GM18499 (cell line): Measurements from ENCODE around the gene PACSIN3.
A peak's percentile ranks its signal among the peaks of the same experiment; 100 is the strongest.

Source experiments
- ATAC-seq: cut with Tn5 transposase; IDR thresholded peaks from one replicate; pipeline ENCODE4 v1.9.1; 2021; ENCODE audit warnings: moderate number of reproducible peaks; ENCODE audit not compliant: insufficient read depth, unreplicated experiment

The PACSIN3 gene

DNA sequence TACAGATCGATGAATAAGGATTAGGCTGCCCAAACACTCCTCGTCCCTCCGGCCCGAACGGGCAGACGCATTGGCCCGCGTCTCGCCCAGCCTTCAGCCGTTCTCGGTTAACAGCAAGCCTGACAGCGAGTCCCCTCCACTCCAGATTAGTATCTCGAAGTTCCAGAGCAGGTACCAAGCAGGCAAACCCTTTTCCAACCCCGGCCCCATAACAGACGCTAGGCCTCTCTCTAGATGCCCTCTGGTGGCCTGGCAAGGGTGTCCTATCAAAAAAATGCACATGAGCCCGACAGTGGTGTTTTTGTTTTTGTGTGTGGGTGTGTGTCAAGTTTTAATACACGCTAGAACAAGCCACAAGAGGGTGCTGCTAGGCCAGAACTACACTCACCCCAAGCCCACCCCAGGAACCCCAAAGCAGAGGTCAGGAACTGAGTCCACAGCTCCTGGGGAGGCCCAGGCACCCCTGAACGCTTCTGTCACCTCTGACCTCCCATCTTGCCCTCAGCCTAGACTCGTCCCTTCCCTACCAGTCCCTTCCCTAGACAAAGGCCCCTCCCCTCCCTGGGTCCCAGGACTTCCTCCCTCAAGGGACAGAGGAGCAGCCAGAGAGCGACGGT is 8.9 kb downstream of the PACSIN3 start:
- ATAC-seq, result peak; percentile 19

DNA sequence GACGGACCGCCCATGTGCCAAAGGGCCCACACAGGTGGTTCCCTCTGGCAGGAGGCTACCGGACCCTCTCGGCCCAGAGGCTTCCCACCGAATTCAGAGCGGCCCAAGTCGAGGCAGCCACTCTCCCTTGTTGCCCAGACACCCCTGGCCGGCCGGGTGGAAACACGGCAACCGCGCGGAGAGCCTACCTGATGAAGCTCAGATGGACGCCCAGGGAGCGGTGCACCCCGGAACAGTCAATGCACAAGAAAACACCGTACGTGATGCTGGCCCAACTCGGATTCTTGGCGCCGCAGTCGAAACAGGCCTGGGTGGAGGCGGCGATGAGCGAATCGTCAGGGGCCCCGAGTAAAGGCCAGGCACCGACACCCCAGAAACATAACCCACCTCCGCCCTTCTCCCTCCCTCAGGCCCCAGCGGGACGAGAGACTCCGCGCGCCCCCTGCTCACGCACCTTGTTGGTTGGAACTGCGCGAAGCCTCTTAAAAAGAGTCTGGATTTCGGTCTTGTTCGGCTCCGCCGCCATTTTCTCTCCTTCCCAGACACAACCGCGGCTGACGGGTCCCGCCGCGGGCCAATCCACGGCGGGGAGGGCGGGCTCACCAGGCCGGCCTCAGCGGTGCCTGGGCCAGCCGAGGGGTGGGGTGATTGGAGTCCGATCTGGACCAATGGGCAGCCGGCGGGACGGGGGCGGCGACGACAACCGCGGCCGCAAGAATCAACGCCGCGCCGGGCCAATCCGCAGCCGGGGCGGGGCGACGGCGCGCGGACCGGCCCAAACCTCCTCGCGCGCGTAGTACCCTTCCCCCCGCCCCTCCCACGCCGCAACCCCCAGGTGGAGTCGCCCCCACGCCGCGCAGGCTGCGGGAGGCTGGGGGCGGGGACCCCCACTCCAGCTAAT is 9.7 kb downstream of the PACSIN3 start, which contains the start of gene ARFGAP2:
Gene ARFGAP2 (minus strand): TSS at position 552 of the 901 bp plus-strand sequence. CDS start 26 bp downstream, at position 526.
- peak; percentile 59 for ATAC-seq

DNA sequence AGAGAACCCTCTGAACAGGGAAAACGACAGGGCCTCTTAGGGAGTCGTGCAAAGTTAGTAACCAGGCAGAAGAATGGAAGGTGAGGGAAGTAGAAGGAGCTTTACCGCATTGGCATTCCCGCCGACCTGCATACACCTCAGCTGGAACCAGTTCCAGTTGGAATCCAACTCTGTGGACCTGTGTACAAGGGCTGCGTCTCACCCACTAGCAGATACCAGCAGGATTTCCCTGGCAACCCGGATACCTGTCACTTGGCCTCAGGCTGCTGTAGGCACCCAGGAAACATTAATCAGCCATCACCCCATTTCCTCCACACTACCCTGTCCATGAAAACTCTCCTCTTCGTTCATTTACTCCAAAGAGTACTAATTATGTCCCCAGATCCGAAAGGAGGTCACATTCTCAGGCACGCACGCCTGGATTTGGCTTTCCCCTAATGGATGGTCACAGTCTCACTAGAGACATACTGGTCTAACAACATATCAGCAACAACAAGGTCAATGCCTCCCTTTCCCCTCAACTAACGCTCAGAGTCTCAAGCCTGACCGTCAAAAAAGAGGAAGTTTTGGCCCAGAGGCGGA is 10.4 kb downstream of the PACSIN3 start:
- ATAC-seq, result no peak

DNA sequence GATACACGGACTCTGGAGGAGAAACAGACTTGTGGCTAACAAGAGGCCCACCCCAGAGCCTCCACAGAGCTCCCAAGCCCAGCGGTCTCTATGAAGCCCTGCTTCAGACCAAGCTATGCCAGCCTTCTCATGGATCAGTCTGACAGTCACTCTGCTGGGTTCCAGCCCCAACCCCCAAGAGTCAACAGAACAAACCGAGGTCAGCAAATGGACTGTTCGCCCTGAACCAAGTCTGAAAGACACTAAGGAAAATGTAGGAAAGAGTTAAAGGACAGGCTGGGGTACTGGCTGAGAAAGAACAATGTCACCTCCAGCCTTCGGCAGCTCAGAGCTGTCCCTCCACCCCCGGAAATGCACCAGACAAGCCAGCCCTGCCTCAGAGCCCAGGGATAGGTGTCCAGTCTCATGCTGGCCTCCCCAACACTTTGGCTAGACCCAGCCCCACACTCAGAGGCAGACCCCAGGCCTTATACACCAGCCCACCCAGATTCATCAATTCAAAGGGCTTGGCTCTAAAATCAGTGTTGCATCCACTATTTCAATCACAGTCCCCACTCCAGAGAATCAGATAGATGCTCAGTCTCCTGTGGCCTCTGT is 13.4 kb downstream of the PACSIN3 start:
- no peak for ATAC-seq

DNA sequence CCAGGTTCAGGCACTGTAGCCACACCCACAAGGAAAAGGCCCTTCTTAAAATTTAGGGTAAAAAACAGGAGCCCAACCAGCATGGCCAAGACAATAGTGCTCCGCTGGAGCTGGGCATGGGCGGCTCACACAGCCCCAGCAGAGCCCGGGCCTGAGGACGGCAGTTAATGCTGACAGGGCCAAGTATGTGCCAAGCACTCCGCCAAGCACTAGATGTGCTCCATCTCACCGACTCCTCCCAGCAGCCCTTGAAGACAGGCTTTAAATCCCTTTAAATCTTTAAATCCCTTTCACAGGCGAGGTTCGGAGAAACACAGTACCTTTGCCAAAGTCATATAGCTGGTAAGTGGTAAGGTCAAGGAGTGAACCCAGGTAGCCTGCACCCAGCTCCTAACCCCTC is 14.4 kb downstream of the PACSIN3 start:
- ATAC-seq, result no peak

DNA sequence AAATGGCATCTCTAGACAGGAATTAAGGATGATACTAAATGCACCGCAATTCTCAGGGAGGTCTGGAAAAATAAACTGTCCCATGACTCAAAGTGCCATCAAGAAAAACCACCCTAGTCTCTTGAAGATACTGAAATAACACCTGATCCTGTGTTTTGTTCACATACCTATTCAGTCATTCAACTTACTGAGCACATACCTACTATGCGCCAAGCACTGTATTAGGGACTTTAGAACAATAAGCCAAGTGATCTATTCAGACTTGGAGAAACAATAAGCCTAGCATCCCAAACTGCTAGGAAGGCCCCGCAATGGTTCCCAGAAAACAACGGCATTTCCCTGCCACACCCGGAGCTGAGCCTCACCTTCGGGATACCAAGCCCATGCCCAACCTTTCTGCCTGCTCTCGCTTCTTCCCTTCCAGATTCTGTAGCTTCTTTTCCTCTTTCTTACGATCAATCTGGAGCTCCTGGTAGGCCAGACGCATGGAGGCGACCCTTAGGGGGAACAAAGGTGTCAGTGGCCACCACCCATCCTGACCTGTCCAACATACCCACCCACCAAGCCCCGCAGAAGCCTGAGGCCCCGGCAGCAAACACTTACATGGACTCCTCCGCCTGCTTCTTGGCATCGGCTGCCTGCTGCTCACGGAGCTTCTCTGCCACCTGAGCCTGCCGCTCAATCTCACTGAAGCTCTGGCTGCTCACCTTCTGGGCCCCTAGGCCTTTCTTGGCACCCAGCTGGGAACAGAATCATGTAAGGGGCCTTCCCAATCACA is 15.0 kb downstream of the PACSIN3 start:
- ATAC-seq, result no peak

DNA sequence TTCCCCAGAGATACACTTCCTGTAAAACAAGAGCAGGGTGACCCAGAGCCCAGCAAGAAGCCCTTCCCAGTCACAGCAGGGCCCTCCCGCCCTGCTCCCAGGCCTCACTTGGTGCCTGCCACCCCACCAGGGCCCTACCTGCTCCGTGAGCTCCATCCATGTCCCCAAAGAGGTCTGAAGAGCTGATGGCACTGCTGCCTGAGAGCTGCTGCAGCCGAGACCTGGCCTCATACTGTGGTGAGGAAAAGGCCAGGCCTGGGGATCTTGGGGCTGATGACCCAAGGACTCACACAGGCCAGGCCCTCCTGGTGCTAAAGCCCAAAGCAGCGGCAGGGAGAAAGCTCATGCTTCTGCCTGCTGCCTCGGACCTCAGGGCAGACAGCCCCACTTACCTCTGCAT is 19.9 kb downstream of the PACSIN3 start:
- ATAC-seq, result no peak

DNA sequence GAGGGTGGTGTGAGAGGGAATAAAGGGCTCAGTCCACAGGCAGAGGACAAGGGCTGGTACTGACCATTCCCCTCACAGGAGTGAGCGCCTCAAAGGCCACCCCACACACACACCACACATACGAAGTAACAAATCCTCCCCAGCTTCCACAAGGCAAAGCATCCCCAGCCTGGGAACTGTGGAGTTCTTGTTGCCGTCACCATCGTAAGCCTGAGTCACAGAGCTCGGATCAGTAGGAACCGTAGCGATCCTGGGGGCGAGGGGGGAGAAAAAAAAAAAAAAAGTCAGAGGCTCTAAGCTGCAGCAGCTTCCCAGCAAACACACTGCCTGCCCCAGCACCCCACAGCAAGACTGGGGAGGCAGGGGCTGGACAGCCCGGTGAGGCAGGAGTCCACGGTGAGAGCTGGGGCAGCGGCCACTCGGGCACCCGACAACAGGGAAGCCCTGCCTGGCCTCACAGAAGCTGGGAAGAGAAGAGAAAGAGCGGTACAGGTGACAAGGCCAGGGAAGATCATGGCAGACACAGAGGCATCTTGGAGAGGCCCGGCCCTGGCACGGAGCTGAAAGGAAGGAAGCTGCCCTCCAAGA is 20.9 kb downstream of the PACSIN3 start:
- ATAC-seq, result no peak

DNA sequence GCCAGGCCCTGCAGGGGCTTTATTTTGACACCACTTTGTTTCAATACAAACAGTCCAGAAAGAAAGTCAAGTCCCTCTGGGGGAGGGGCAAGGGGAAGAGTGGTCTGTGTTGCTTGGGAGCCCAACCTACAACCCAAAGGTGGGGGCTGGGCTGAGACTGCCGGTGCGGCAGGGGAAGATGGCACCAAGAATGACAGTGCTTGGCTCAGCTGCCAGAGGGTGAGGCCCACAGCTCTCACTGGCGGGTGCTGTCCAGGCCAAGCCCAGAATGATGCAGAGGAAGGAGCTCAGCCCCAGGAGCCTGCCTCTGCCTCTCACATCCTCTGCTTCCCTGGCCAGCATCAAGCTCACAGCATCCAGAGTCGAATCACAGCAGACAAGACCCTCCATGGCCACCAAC is 21.9 kb downstream of the PACSIN3 start:
- ATAC-seq, result no peak

DNA sequence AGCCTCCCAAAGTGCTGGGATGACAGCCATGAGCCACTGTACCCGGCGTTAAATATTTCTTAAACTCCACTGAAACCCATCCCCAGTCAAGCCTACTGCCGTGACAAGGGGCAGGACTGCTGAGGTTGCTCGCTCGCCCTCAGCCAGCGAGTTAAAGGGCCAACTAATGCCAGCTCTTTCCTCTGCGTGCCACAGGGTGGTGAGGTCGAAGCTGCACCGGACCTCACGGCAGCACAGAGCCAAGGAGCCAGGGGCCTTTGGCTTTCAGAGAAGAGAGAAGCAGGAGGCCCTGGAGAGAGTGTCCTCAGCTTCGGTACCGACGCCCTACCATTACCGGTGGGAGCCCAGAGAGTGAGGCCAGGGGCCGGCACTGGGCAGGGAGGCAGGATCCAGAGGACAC is 22.3 kb downstream of the PACSIN3 start:
- no peak for ATAC-seq

DNA sequence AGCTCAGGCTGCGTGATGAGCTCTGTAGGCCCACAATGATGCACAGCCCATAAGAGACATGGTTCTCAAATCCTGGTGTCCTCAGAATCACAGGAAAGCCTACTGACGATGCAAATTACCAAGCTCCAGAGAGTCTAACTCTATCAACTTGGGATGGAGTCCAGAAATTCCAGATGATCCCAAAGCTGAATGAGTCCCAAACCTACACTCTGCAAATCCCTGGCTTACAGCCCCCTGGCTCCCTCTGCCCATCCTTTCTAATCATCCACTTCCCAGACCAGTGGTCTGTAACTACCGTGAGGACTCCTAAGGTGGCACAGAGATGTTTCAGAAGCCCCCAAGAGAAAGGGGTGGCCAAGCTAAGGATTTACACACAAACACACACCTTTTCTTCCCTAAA is 23.0 kb downstream of the PACSIN3 start:
- ATAC-seq, result no peak

DNA sequence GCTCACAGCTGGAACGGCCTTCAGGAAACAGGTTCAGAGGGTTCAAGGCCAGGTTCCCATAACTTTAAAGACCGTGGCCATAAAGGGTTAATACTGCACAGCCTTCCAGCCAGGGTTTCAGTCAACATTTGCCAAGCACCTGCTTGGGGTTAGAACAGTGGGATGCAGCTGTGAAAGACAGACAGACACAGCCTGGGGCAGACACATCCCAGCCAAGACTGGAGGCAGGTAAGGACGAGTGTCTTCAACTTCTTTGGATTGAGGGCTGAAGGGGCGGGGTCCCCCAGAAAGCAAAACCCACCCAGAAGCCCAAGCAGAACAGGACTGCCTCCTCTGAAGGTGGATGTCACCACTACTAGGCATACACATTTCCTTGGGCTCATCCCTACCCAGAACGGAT is 23.8 kb downstream of the PACSIN3 start:
- no peak for ATAC-seq

DNA sequence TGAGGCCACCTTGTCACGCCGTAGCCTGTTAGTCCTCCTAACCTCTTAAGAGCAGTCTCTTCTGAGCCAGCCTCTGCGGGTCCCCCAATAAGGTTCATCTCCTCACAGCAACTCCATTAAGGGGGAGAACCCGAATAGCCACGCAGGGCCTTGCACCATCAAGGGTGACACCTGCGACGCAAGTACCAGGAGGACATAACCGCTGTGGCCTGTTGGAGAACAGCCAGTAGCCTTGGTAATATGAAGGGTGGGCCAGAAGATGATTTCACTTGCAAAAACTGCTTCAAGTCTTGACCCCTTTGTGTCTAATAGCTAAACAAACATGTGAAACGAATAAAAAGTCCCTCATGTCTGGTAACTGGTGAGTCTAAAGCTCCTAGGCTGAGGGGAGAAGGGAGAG is 24.3 kb downstream of the PACSIN3 start:
- ATAC-seq, result no peak

DNA sequence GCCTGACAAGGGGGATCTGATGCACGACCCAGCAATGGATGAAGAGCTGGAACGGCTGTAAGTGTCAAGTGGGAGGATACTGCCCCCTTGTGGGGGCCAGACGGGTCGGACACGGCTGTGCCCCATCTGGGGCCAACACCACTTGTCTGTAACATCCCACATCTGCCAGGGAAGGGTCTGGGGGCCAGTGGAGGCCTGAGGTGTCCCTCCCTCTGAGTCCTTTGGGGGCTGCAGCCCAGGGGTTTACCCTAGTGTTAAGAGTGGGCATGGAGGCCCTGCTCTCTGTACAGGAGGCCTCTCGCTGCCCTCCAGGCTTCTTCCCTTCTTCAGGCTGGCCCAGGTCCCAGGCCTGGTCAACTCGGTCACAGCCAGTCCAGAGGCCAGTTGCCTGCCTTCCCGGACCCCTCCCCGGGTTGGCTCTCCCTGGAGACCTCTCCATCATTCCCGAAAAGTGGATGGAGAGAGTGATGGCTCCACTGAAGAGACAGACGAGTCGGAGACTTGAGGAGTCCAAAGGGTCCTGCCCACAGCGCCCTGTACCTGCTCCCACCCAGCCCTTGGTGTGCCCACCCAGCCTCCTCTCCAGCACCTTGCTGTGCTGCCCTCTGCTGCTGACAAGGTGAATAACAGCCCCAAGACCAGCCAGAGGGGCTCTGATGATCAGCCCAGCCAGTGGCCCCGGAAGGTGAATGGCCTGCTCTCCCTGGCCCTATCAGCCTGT is 24.9 kb downstream of the PACSIN3 start:
- ATAC-seq, result no peak

DNA sequence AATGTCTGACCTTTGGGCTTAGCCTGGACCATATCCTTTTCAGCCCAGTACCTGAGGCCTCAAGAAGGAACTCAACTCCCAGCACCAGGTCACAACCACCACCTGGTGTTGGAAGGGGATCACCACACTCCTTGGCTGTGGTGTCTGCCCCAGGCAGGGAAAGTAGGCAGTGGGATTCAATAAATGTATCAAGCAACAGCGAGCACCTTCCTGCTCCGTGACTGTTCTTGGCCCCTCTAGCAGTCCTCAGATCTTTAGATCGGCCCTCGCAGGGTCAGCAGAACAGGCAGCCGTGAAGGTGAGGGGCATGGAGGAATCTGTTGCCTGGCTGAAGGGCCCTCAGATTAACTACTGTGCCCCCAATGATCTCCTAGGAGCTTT is 25.5 kb downstream of the PACSIN3 start:
- no peak for ATAC-seq

DNA sequence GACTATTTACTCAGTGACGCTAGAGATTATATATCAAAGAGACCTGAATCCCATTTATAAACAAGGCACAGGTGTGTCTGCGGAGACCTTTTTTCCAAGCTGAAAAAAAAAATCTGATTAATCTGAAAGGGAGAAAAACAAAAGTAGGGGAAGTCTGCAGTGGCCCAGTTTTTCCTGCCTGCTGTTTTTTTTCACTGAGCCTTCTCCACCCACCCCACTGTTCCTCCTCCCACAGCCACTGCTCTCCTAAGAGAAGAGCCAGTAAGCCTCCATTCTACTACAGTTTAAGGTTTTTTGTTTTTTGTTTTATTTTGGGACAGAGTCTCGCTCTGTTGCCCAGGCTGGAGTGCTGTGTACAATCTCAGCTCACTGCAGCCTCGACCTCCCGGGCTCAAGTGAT is 28.0 kb downstream of the PACSIN3 start:
- ATAC-seq, result no peak

DNA sequence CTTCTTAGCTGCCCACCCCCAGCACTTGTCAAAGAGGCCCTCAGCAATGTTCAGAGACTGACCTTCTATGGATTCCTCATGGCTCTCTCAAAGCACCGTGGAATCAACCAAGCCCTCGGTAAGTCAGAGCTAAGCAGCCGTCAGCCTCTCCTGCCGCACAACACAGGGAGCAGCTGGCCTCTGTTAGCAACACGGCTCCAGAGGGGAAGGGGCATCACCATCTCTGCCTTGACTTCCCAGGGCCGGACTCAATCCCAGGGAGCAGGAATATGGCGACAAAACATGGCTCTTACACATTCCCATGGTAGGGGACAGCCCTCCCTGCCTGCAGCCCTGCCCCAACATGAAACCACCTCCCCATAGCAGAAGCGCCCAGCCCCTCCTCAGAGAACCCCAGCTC is 28.4 kb downstream of the PACSIN3 start:
- ATAC-seq, result no peak

DNA sequence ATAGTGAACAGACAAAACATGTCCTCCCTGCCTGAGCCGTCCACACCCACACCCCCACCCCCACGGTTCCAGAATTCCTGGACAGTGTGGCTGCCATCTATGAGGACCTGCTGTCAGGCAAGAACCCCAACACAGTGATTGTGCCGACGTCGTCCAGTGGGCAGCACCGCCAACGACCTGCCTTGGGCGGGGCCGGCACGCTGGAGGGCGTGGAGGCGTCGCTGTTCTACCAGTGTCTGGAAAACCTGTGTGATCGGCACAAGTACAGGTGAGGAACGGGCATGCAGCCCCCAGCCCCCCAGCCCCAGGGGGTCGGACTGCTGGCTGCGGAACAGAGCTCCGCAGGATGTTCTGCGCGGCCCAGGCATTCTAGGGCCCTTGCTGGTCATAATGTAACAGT is 29.3 kb downstream of the PACSIN3 start:
- no peak for ATAC-seq

DNA sequence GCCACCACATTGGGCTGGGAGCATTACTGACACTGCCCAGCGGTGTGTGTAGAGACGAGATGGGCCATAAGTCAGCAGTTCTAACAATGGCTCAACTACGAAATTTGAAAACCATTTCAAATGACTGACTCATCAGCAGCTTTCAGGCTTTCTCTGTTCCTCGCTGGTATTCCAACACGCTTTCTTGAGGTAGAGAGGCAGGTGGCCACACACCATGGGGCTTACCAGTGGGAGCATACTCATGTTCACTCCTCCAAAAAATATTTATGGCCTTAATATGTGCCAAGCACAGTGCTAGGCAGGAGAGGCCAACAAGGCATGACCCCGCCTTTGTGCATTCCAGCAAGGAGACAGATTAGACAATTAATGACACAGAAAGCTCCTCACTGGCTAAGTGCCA is 29.9 kb downstream of the PACSIN3 start:
- ATAC-seq, result no peak
